Ascending aorta (tissue), 2 donors: Measurements from ENCODE around the gene RABGEF1. TPM values are rescaled to one million over a fixed set of nuclear protein-coding genes. Genes with fewer than 3 reads are reported as not detected.

ENCODE experiments used
- DNase-seq, 2 donors: peaks; one replicate each; pipeline ENCODE4 v3.0.0-alpha.2; 2019; ENCODE audit warnings: low spot score in 2 of 2
- H3K27ac ChIP-seq, 2 donors: fragments of 200-600 bp; sonication (generic); one replicate each; pipeline ENCODE4 v1.5.1; 2016 to 2017; ENCODE audit warnings: mild to moderate bottlenecking in 1 of 2
- H3K27me3 ChIP-seq: fragments of 200-600 bp; sonication (generic); one replicate; pipeline ENCODE4 v1.5.1; 2017
- H3K36me3 ChIP-seq, 2 donors: fragments of 200-600 bp; sonication (generic); one replicate each; pipeline ENCODE4 v1.5.1; 2016
- H3K4me1 ChIP-seq, 2 donors: fragments of 200-600 bp; sonication (generic); one replicate each; pipeline ENCODE4 v1.5.1; 2016 to 2017; ENCODE audit warnings: mild to moderate bottlenecking in 1 of 2
- H3K4me3 ChIP-seq, 2 donors: fragments of 200-600 bp; sonication (generic); one replicate each; pipeline ENCODE4 v1.5.1; 2016 to 2017; ENCODE audit warnings: mild to moderate bottlenecking in 1 of 2
- H3K9me3 ChIP-seq, 2 donors: fragments of 200-600 bp; sonication (generic); one replicate each; pipeline ENCODE4 v1.5.1; 2016
- intact Hi-C: fragments of 100-400 bp; cut with DNase I; formaldehyde crosslinking; loops from one replicate; pipeline ENCODE4 v1.15.1; 2023
- total RNA-seq: library from RNA; depleted of rRNA; stranded (reverse); fragments of >200 nt; gene quantifications from one replicate; pipeline ENCODE4 v1.1.0, GENCODE V29; 2016
- TF ChIP-seq, protein P1 (sequence below), 3 experiments: fragments of 200-600 bp in 2 of 3; fragments of 450-650 bp in 1 of 3; sonication (generic) in 2 of 3; IDR thresholded peaks; one replicate each; pipeline ENCODE4 v1.5.1; 2016 to 2019; ENCODE audit warnings: antibody characterized with exemption in 3 of 3, mild to moderate bottlenecking in 1 of 3, moderate library complexity in 1 of 3

The RABGEF1 gene
- total RNA-seq, 1 donor from 2014 or later = 31.6 TPM

DNA sequence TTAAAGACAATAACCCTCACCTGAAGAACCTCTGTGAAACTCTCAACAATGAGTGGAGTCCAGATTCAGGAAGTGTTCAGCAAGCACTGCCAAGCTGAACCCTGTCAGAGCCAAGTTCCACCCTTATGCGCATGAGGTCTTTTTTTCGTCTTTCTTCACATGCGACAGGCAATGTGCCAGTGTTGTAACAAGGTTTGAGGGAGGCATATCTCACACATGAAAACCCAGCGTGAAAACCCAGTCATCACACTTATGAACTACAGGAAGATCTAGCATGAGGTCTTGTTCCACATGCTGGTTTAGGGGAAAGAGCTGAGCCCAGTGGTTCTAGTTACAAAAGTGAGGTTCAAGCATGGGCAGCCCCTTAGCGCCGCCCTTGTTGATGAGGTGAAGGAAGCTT is 49.7 kb downstream of the RABGEF1 start:
- Histone ChIP-seq H3K27ac (no peak overlapping the region), H3K9me3 (no peaks in the 10 kb centered on the region), H3K27me3 (no peaks in the 10 kb centered on the region), H3K36me3 (peaks cover 35 to 88% of the 10 kb centered on the region in 2 donors), H3K4me3 (no peak overlapping the region), H3K4me1 (no peaks in the 10 kb centered on the region)
- no peak for DNase-seq
- intact Hi-C loops = no loop called here
- TF ChIP-seq, protein P1, sequence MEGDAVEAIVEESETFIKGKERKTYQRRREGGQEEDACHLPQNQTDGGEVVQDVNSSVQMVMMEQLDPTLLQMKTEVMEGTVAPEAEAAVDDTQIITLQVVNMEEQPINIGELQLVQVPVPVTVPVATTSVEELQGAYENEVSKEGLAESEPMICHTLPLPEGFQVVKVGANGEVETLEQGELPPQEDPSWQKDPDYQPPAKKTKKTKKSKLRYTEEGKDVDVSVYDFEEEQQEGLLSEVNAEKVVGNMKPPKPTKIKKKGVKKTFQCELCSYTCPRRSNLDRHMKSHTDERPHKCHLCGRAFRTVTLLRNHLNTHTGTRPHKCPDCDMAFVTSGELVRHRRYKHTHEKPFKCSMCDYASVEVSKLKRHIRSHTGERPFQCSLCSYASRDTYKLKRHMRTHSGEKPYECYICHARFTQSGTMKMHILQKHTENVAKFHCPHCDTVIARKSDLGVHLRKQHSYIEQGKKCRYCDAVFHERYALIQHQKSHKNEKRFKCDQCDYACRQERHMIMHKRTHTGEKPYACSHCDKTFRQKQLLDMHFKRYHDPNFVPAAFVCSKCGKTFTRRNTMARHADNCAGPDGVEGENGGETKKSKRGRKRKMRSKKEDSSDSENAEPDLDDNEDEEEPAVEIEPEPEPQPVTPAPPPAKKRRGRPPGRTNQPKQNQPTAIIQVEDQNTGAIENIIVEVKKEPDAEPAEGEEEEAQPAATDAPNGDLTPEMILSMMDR (IDR thresholded peaks at IDR 0.05) = no peak

DNA sequence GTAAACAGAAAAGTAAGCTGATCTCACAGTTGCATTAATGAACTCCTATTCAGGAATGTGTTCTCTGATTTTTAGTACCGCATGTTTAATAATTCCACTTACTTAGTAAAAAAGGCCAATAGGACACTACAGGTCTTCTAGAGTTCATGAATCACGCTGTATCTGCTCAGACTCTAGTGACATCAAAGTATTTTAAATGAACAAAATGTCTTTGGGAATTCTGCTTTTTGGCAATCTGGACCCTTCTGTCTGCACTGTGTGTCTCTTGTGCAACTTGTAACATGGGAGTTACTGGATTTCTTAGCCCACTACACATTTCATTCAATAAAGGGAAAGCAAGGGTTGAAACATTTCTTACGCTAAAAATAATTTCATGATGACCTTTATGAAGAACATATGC is 50.2 kb downstream of the RABGEF1 start:
- peaks cover 40 to 88% of the 10 kb centered on the region in 2 donors for H3K36me3 ChIP-seq
- intact Hi-C loops = no loop called here

DNA sequence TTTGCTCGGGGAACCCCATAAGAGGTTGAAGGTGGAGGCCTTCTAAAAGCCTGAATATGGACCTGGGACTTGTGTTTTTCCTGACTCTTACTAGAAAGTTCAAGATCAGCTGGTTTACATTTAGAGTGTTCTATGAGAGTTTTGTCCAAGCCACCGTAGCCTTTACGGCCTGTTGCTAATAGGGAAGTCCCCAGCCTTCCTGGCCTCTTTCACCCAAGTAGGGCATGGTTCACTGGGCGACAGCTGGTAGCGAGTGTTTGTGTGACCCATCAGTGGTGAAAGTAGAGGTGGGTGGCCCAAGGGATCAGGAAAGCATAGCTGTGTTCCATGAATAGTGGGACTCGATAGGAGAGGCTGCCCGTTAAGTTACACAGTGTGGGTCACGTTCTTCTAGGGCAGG is 60.1 kb downstream of the RABGEF1 start:
- Histone ChIP-seq H3K4me1 (no peaks in the 10 kb centered on the region), H3K36me3 (peaks cover 61 to 86% of the 10 kb centered on the region in 2 donors), H3K27me3 (no peaks in the 10 kb centered on the region), H3K9me3 (no peaks in the 10 kb centered on the region), H3K27ac (no peak overlapping the region), H3K4me3 (no peak overlapping the region)
- intact Hi-C loops = no loop called here
- DNase-seq = no peak
- TF ChIP-seq, protein P1 (IDR thresholded peaks at IDR 0.05) = no peak

More for the DNA sequence above, 50.2 kb downstream of the RABGEF1 start:
- TF ChIP-seq, protein P1 (IDR thresholded peaks at IDR 0.05) = no peak
- H3K4me3 ChIP-seq = no peak overlapping the region
- no peaks in the 10 kb centered on the region for H3K4me1 ChIP-seq
- no peak for DNase-seq
- H3K27me3 ChIP-seq = no peaks in the 10 kb centered on the region
- H3K27ac ChIP-seq = no peak overlapping the region
- H3K9me3 ChIP-seq = no peaks in the 10 kb centered on the region

DNA sequence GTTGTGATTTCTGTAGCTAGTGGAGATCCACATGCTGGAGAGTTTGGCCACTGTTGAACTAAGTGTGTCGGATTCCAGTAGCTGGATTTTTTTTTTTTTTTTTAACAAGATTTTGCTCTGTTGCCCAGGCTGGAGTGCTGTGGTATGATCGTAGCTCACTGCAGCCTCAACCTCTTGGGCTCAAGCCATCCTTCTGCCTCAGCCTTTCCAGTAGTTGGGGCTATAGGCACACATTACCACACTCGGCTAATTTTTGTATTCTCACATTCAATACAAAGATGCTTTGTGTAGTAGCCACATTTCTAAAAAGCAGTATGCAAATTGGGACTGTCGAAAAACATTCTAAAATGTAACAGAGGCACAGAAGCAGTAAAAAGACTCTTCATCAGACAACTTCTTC is 63.5 kb downstream of the RABGEF1 start:
- Histone ChIP-seq H3K9me3 (no peaks in the 10 kb centered on the region), H3K4me3 (no peak overlapping the region), H3K27ac (no peak overlapping the region), H3K27me3 (no peaks in the 10 kb centered on the region), H3K4me1 (no peaks in the 10 kb centered on the region), H3K36me3 (peaks cover 57 to 86% of the 10 kb centered on the region in 2 donors)
- DNase-seq = no peak
- intact Hi-C loops = no loop called here
- TF ChIP-seq, protein P1 (IDR thresholded peaks at IDR 0.05) = no peak

DNA sequence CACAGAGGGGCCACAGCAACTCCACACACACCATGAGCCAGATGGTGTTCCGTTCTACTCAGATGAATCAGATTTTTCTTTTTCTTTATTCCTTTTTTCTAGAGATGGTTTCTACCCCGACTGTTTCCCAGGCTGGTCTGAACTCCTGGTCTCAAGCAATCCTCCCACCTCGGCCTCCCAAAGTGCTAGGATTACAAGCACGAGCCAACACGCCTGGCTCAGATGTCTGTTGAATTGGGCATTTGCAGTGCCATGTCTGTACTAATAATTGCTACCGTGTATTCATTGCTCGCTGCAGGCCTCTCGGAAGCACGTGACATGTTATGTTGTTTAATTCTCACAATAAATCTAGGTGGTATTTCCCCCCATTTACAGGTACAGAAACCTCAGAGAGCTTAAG is 67.2 kb downstream of the RABGEF1 start:
- H3K36me3 ChIP-seq = peaks cover 54 to 86% of the 10 kb centered on the region in 2 donors

More for the DNA sequence above, 67.2 kb downstream of the RABGEF1 start:
- TF ChIP-seq, protein P1 (IDR thresholded peaks at IDR 0.05) = no peak
- Histone ChIP-seq H3K4me1 (no peaks in the 10 kb centered on the region), H3K9me3 (no peaks in the 10 kb centered on the region), H3K27ac (no peak overlapping the region), H3K27me3 (no peaks in the 10 kb centered on the region), H3K4me3 (no peak overlapping the region)
- peak in 1 of 2 donors; percentile 38 for DNase-seq
- intact Hi-C loops = no loop called here
